ENCODE results near the gene ZNF32.
"Not testable (repeated sequence)": the region's sequence is repeated elsewhere in the genome, so short reads cannot be mapped to it uniquely, and the experiment has no call there.

The ZNF32 gene

GRCh38 chr10:43679509-43679908, 30.8 kb upstream of the ZNF32 start:
- no peak for DNase-seq

DNA sequence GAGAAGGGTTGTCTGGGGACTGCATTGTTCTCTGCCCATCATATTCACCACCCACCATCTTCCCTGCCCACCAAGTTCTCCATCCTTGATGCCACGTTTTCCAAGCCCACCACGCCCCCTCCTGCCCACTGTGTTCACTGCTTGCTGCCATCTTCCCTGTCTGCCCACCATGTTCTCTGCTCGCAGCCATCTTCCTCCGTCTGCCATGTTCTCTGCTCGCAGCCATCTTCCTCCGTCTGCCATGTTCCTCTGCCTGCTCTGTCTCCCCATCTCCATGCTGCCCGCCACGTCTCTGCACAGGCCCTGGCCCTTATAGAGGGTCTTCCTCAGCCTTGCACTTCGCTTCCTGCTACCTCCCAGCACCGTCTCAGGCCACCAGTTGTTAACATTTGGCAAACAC, 30.0 kb upstream of the ZNF32 start:
- DNase-seq, result no peak

DNA sequence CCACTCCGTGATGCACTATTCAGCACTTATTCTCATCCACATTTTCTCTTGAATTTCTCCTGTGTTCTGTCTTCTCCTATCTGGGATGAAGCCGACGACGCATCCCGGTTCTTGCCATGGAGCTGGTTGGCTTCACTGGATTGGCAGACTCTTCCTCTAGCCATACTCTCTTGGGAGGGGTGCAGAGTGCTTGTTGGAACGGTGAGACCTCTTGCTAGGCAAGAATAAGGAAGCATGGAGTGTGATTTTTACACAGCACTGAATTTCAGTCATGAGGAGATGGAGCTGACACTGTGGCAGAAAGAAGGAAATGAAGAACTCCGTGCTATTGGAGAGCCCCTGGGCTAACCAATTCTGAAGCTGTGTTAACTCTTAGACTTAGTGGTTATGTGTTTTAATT, 28.2 kb upstream of the ZNF32 start:
- DNase-seq, result no peak

DNA sequence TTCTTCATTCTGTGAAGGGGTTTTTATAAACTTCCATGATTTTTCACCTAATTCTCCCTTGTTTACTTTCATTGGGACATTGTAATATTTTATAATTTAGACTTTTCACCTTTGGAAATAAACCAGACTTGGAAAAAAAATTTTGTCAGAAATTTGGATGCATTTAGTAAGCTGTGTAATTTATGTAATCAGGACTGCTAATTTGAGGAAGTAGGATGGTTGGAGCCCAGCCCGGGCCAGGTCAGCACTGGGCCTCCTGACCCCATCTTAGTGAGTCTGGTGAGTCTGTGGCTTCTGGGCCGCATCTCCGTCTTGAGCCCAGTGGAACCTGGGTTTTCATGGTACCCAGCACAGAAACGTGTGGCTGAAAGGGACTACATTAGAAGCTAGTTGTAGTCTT, 27.6 kb upstream of the ZNF32 start:
- DNase-seq, result no peak

DNA sequence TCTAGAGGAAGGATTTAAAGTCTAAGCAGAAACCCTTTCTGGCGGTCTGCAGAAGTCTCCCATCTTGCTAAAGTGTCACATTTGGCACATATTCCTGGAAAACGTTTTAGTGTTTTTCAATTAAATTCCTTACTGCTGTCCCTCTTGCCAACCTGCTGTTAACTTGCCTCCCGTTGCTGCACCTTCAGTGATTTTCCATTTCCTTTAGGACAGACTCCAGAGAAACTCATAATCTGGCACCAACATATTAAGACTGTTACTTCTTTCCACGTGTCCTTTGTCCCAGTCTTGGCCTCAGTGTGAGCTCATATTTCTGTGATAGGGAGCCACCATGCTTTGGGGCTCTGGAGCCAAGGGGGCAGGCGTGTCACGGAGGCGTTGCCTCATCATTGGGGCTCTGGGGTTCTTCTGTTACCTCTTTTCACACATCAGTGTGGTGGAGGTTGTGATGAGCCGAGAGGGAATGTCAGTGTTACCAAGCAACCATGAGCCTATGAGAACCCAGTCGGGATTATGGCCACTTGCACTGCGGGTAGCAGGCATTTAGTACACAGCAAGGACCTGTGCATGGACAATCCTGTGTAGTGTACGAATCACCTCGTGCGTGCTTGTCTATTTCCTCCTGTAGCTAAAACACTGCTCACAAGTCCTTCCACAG, 26.0 kb upstream of the ZNF32 start:
- DNase-seq, result no peak

DNA sequence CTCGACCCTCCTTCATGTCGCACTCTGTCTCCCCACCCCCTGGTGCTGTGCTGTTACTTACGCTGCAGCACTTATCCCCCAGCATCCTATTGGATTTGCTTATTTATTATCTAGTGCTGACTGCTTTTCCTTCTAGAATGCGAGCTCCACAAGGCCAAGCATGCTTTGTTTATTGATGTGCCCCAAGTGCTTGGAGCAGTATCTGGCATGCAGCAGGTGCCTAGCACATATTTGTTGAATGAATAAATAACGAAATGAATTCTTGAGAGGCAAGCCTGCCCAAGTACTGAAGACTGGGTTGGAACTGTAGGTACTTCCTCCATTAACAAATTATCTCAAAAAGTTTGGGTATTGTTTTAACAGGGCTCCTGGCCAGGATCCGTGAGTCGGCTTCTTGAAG, 24.8 kb upstream of the ZNF32 start:
- DNase-seq, result no peak

GRCh38 chr10:43671659-43672531, 23.2 kb upstream of the ZNF32 start:
- no peak for DNase-seq

GRCh38 chr10:43669386-43669785, 20.7 kb upstream of the ZNF32 start:
- DNase-seq, result no peak

- no peak for DNase-seq
Observed at GRCh38 chr10:43667761-43668386, 19.2 kb upstream of the ZNF32 start.

- no peak for DNase-seq
Observed at GRCh38 chr10:43667317-43667731, 18.6 kb upstream of the ZNF32 start.

- no peak for DNase-seq
Observed at GRCh38 chr10:43666552-43666951, 17.9 kb upstream of the ZNF32 start.

GRCh38 chr10:43665054-43665453, 16.4 kb upstream of the ZNF32 start:
- no peak for DNase-seq

GRCh38 chr10:43658227-43658626, 9.5 kb upstream of the ZNF32 start:
- DNase-seq, result no peak

DNA sequence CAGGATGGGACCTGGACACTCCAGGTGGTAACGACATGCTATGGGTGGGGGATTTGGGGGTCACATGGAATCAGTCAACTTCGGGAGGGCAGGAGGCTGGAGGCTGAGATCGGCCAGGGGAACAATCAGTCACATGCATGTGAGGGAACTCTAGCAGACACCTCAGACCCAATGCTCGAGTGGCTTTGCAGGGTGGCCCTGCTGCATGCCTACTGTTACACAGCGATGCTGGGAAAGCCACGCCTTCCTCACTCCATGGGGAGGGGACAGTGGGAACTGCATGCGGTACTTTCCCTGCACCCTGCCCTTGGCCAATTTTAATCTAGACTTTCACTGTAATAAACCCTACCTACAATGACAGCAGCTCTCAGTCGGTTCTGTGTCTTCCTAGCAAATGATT, 6.6 kb upstream of the ZNF32 start:
- DNase-seq, result no peak

DNA sequence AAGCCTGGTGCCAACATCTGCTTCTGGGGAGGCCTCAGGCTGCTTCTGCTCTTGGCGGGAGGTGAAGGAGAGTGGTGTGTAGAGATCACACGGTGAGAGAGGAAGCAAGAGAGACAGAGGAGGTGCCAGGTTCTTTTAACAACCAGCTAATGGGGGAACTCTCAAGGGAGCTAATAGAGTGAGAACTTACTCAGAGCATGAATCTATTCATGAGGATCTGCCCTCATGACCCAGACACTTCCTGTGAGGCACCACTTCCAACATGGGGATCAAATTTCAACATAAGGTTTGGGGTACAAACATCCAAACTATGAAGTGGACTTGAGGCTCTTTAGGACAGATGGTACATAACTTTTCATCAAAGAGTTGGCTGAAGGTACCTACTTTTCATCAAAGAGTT, 5.1 kb upstream of the ZNF32 start:
- no peak for DNase-seq

- no peak for DNase-seq
Observed at GRCh38 chr10:43649185-43649523, 473 bp upstream of the ZNF32 start.

- no peak for DNase-seq
Observed at GRCh38 chr10:43648095-43648397, 635 bp downstream of the ZNF32 start.

DNA sequence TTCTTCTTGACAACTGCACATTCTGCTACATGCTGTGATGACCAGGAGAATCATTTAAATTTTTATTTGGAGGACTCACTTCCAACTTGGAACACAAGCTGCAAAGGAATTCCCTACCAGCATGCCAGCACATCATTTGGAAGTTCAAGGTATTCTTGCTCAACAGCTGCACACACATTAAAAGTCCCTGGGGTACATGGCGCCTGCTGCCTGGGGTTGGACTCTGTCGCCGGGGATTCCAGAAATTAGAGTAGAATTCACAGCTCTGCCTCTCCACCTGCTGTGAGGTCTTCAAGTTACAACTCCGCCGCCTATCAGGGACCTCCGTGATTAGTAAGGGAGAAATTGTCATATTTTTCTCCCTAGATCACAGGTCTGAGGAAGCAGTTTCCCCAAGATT, 1.1 kb downstream of the ZNF32 start:
- no peak for DNase-seq

DNA sequence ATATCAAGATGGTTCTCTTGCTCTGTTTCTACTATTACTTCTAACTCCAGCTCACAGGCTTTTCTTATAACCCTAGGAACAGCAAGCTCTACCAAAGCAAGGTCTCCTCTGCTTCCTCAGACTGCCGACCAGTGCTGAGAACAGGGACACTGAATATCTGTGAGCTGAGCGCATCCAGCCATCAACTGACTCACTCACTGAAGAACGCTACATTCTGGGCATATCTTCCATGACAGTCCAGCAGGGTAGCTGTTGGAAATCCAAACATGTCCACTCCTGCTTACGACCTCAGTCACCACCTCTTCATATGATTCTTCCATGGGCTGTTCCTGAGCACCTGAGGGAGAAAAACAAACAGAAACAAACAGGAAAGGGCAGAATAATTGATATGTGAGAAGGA, 2.8 kb downstream of the ZNF32 start:
- no peak for DNase-seq

DNA sequence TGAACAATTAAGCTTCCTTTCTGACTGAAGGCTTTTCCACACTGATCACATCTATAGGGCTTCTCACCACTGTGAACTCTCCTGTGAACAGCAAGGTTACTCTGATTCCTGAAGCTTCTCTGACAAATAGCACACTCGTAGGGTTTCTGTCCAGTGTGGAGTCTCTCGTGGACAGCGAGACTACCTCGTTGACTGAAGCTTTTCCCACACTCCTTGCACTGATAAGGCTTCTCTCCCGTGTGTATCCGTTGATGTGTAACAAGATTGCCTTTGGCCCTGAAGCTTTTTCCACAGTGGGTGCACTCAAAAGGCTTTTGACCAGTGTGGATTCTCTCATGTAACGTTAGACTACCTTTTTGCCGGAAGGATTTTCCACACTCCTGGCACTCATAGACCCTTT, 4.4 kb downstream of the ZNF32 start:
- no peak for DNase-seq

GRCh38 chr10:43640603-43641002, 8.1 kb downstream of the ZNF32 start:
- DNase-seq, result no peak

GRCh38 chr10:43635816-43636215, 12.9 kb downstream of the ZNF32 start:
- not testable (repeated sequence) for DNase-seq

GRCh38 chr10:43628956-43629355, 19.7 kb downstream of the ZNF32 start:
- DNase-seq, result no peak

DNA sequence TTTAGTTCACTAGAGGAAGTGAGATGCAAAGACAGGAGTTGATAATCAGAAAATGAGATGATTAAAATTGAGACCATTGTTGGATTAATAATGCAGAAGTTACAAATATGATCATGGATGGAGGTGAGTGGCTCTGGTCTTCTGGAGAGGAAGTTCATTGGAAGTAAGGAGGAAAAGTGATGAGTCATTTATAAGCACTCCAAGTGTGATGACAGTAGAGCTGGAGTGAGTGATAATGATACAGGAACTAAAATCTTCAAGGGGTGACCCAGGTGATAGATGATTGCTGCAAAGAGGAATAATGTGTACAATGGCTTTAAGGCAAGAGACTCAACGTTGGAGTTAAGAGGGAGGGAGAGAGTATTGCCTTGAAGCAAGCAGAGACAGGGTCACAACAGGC, 20.7 kb downstream of the ZNF32 start:
- DNase-seq, result no peak

DNA sequence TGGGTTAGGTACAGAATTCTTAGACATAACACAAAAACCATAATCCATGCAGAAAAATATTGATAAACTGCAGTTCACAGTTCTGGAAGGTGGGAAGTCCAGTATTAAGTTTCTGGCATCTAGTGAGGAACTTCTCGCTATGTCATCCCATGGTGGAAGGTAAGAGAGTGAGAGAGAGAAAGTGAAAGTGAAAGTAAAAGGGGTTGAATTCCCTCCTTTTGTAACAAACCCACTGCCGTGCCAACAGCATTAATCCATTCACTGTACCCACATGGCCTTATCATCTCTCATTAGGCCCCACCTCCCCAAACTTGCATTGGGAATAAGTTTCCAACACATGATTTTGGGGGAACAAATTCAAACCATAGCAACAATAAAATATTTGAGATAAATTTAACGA, 25.3 kb downstream of the ZNF32 start:
- DNase-seq, result no peak

Data from CD4-positive, alpha-beta T cell treated with Interferon gamma for 1 hour (primary cell).